Skin epidermis (tissue), 12 donors: ENCODE measurements around the gene ALKBH1.
"Not testable (repeated sequence)": the region's sequence is repeated elsewhere in the genome, so short reads cannot be mapped to it uniquely, and the experiment has no call there.

Experiments used
- H3K27ac ChIP-seq, 21 experiments: fragments of 200-600 bp; sonication (generic) in 11 of 21; one replicate each; pipeline ENCODE4 v1.5.0; 2020; ENCODE audit warnings: mild to moderate bottlenecking in 3 of 21, inconsistent platforms in 2 of 21, moderate library complexity in 2 of 21
- H3K4me3 ChIP-seq, 7 experiments: fragments of 200-600 bp; sonication (generic) in 2 of 7; one replicate each; pipeline ENCODE4 v1.5.0; 2020; ENCODE audit warnings: inconsistent platforms in 2 of 7, mild to moderate bottlenecking in 2 of 7, moderate library complexity in 1 of 7

The ALKBH1 gene

GRCh38 chr14:77707724-77708408, at the start of gene ALKBH1, which contains the start of gene SLIRP:
TSS of gene ALKBH1 (minus strand) at chr14:77708023. CDS start at chr14:77708004, 19 bp downstream.
TSS of gene SLIRP (plus strand) at chr14:77708103. CDS start at chr14:77708112, 9 bp downstream.
- Histone ChIP-seq H3K4me3 (peak within 1 kb of the TSS; percentile 73 to 97 (median 94)), H3K27ac (peak within 1 kb of the TSS in 20 of 21 experiments; percentile 37 to 89 (median 68))

GRCh38 chr14:77752799-77753516, 45.1 kb upstream of the ALKBH1 start:
- H3K4me3 ChIP-seq, result no peak overlapping the region
- no peak overlapping the region for H3K27ac ChIP-seq

GRCh38 chr14:77752266-77752665, 44.4 kb upstream of the ALKBH1 start:
- H3K4me3 ChIP-seq, result no peak overlapping the region
- H3K27ac ChIP-seq, result no peak overlapping the region

- H3K4me3 ChIP-seq, H3K27ac ChIP-seq: not testable (repeated sequence)
Observed at GRCh38 chr14:77747425-77747824, 39.6 kb upstream of the ALKBH1 start.

GRCh38 chr14:77746064-77746702, 38.4 kb upstream of the ALKBH1 start:
- Histone ChIP-seq H3K4me3 (no peak overlapping the region), H3K27ac (no peak overlapping the region)

- no peak overlapping the region for H3K27ac ChIP-seq
- H3K4me3 ChIP-seq, result no peak overlapping the region
Observed at GRCh38 chr14:77741438-77741837, 33.6 kb upstream of the ALKBH1 start.

GRCh38 chr14:77738559-77739250, 30.9 kb upstream of the ALKBH1 start:
- Histone ChIP-seq H3K27ac (peak overlapping the region in 5 of 21 experiments; percentile 20 to 69 (median 40)), H3K4me3 (no peak overlapping the region)

- no peak overlapping the region for H3K4me3 ChIP-seq
- H3K27ac ChIP-seq, result no peak overlapping the region
Observed at GRCh38 chr14:77730976-77731497, 23.2 kb upstream of the ALKBH1 start.

- Histone ChIP-seq H3K27ac (no peak overlapping the region), H3K4me3 (no peak overlapping the region)
Observed at GRCh38 chr14:77722301-77722700, 14.5 kb upstream of the ALKBH1 start.

- no peak overlapping the region for H3K27ac ChIP-seq
- no peak overlapping the region for H3K4me3 ChIP-seq
Observed at GRCh38 chr14:77721437-77721836, 13.6 kb upstream of the ALKBH1 start.

GRCh38 chr14:77717608-77718305, 9.9 kb upstream of the ALKBH1 start:
- Histone ChIP-seq H3K4me3 (no peak overlapping the region), H3K27ac (no peak overlapping the region)

GRCh38 chr14:77714926-77715325, 7.1 kb upstream of the ALKBH1 start:
- no peak overlapping the region for H3K4me3 ChIP-seq
- H3K27ac ChIP-seq, result no peak overlapping the region

GRCh38 chr14:77710364-77710763, 2.5 kb upstream of the ALKBH1 start:
- Histone ChIP-seq H3K27ac (no peak overlapping the region), H3K4me3 (no peak overlapping the region)

GRCh38 chr14:77709412-77709811, 1.6 kb upstream of the ALKBH1 start:
- Histone ChIP-seq H3K4me3 (no peak overlapping the region), H3K27ac (no peak overlapping the region)

GRCh38 chr14:77708749-77709148, 926 bp upstream of the ALKBH1 start:
- Histone ChIP-seq H3K27ac (peak overlapping the region in 5 of 21 experiments; percentile 51 to 89 (median 70)), H3K4me3 (peak overlapping the region; percentile 73 to 97 (median 94))

GRCh38 chr14:77707355-77707723, 484 bp downstream of the ALKBH1 start:
- Histone ChIP-seq H3K4me3 (peak overlapping the region; percentile 73 to 97 (median 94)), H3K27ac (peak overlapping the region in 20 of 21 experiments; percentile 37 to 89 (median 68))

- Histone ChIP-seq H3K4me3 (no peak overlapping the region), H3K27ac (no peak overlapping the region)
Observed at GRCh38 chr14:77691259-77691658, 16.6 kb downstream of the ALKBH1 start.

- Histone ChIP-seq H3K27ac (no peak overlapping the region), H3K4me3 (no peak overlapping the region)
Observed at GRCh38 chr14:77682158-77682553, 25.7 kb downstream of the ALKBH1 start.
